ENCODE data around the gene ATP8A2.
"Not testable (repeated sequence)": the region's sequence is repeated elsewhere in the genome, so short reads cannot be mapped to it uniquely, and the experiment has no call there.

Gene ATP8A2

GRCh38 chr13:25772534-25772933, 400.8 kb downstream of the ATP8A2 start:
- DNase-seq: not testable (repeated sequence)

DNA sequence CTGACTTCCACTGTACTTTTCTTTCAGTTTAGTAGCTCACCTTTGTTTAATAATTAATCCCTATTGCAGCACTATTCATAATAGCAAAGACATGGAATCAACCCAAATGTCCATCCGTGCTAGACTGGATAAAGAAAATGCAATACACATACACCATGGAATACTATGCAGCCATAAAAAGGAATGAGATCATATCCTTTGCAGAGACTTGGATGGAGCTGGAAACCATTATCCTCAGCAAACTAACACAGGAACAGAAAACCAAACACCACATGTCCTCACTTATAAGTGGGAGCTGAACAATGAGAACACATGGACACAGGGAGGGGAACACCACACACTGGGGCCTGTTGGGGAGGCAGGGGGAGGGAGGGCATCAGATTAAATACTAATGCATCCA, 402.3 kb downstream of the ATP8A2 start:
- not testable (repeated sequence) for DNase-seq

DNA sequence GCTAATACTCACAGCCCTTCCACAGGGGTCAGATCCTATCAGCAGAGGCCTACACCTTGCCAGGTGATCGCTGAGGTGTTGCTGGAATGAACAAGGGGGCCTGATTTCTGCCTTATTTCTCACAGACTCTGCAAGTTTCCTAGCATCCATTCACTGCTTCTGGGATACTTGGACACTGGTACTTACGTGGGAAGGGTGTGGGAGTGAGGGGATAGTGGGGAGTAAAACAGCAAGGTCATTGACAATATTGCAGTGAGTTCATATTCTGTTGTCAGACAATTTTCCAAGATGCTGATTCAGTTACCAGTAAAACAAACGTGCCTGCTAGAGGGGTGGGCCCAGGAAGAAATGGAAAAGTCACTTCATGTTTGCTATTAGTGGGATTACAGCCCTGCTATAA, 403.5 kb downstream of the ATP8A2 start:
- DNase-seq: no peak

GRCh38 chr13:25775986-25776385, 404.2 kb downstream of the ATP8A2 start:
- no peak for DNase-seq

GRCh38 chr13:25776722-25777121, 404.9 kb downstream of the ATP8A2 start:
- DNase-seq: no peak

DNA sequence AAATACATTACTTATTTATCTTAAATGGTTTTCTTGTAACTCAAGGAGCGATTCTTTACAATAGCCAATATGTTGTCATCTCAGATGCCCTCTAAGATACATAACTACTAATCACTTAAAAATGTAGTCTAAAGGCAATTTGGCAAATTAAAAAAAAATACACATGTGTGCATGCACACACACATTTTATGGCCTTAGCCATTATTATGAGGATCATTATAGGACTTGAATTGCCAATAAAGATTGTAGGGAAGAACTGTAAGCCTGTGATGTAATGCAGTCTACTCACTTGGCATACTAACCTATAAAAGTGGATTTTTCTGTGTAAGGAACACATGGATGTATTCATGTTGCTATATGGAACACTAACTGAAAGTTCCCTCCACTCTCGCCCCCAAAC, 405.7 kb downstream of the ATP8A2 start:
- DNase-seq: no peak

- no peak for DNase-seq
Measured at GRCh38 chr13:25778365-25778764, 406.6 kb downstream of the ATP8A2 start.

DNA sequence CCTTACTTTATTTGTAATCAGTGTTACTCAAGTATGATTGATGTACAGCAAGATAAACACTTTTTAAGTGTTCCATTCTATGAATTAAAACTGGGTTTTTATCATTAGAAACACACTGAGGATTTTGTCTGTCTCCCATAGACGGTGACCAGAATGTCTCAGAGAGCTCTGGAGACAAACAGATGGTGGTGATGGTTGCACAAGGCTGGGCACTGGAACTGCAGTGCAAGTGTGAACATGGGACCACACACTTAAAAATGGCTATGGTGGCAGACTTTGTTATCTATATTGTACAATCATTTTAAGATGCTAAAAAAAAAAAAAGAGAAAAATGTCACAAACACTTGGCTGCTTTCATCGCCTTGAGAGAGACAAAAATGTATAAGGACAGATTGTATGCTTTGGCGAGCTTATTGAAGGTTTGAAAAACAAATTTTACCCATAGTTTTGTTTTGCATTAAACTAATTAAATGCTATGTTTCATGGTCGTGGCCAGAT, 407.1 kb downstream of the ATP8A2 start:
- DNase-seq: no peak

- no peak for DNase-seq
Measured at GRCh38 chr13:25783076-25783475, 411.3 kb downstream of the ATP8A2 start.

DNA sequence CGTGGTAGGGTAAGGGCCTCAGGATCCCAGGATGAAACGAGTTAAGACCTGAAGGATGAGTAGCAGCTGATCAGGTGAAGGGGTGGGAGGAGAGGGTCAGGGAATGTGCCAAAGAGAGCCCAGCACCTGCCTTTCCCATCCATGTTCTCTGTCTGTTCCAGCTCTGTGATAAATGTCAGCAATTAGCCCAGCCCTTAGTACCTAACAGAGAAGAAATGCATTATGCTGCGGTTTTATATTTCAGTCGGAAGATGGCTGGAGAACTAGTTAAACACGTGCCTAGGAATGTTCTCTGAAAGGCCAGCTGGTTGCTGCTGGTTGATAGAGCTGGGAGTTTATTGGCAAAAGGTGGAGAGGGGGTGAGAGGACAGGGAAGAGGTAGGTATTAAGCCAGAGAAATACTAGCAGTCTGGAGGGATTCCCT, 411.8 kb downstream of the ATP8A2 start:
- no peak for DNase-seq

DNA sequence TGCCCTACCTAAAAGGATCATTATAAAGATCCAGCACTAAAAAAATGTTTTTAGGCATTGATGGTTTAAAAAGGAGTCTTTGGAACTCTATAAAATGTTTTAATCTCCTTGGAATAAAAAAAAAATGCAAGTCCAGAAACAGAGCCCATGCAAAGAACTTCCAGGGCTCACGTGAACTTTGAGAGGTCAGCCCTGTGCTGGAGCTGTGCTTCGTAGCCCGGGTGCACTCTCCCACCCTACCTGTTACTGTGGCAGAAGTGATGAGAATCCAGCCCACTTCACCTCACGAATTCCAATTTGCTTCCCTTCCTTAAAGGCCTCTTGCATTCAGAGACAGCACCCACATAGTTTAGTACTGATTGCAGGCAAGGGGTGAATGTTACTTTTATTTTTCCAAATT, 412.3 kb downstream of the ATP8A2 start:
- no peak for DNase-seq

- not testable (repeated sequence) for DNase-seq
Measured at GRCh38 chr13:25790137-25790536, 418.4 kb downstream of the ATP8A2 start.

- DNase-seq: no peak
Measured at GRCh38 chr13:25795277-25795676, 423.5 kb downstream of the ATP8A2 start.

DNA sequence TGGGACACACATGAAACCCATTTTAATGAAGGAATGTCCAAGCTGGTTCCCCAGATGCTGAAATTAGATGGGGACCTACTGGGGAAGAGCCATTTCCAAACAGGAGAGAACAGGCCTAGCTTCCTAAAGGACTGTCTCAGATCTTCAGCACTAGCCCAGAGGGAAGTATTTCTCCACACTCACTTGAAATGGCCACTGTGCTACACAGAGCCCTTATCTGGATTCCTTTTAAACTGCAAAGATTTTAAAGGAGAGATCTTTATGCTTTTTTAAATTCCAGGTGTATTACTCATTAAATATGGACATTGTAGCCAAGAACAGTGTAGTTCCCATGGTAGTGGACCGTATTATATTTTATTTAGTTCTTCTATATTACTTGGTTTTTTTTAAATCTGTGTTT, 424.7 kb downstream of the ATP8A2 start:
- no peak for DNase-seq

DNA sequence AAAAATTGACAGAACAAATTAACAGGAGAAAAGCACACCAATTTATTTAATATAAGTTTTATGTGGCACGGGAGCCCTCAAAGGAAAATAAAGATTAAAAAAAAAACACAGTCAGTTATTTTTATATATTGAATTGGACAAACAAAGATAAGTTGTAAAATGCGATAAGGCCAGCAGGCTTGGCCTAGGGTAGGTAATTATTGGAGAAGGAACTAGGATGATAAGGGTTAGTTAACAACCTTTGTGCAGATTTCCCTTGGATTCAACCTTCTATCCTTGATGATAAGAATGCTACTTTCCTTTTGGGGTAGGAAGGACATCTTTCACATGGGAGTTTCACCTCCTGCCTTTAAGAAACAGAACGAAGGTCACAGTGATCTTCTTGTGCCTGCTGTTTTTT, 427.2 kb downstream of the ATP8A2 start:
- no peak for DNase-seq

DNA sequence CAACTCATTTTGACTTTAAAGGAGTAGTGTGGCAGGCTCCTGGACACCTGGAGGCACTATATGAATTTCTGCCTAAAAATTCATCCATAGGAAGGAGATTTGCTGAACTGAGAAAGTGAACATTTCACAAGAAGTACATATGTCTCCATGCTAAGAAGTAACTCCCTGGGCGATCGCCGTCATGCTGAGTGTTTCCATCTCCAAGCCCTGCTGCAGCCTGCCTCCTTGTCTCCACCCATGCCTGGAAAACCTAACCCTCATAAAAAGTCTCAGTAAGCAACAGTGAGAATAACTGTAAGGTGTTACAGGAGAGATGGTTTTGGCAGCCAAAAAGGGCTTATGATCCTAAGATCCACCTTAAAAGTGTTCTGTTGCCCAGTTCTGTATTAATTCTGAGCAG, 428.7 kb downstream of the ATP8A2 start:
- DNase-seq: no peak

DNA sequence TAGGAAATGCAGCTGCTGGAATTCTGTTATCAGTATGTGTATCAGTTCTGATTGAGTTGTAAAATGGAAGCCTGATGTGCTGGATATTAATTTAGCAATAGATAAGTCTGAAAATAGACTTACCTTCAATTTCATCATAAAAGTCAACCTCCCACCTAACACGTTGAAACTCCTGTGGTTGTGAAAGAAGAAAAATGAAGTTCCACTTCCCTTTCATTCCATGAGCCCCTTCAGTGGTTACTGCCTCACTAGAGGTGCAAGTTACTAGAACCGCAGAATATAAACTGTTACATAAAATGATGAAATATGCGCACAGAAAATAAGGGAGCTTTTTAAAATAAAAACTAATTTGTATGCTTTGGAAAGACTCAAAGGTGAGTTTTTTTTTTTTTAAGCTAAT, 430.8 kb downstream of the ATP8A2 start:
- no peak for DNase-seq

DNA sequence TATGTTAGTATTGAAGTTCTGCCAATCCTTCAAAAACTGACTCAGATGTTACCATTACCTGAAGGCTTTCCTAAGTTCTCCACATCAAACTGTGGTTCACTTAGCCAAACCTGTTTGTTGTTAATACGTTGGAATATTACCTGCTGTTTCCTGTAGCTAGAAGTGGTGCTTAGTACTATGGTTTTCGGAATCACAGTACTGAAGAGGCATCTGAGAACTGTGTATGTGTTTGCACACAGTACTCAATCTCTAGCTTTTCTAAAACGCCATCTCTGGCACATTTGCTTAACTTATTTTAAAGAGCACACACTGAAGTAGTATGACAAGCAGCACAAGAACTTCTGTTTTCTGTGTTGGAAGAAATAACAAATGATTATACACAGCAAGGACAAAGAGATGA, 431.9 kb downstream of the ATP8A2 start:
- no peak for DNase-seq

DNA sequence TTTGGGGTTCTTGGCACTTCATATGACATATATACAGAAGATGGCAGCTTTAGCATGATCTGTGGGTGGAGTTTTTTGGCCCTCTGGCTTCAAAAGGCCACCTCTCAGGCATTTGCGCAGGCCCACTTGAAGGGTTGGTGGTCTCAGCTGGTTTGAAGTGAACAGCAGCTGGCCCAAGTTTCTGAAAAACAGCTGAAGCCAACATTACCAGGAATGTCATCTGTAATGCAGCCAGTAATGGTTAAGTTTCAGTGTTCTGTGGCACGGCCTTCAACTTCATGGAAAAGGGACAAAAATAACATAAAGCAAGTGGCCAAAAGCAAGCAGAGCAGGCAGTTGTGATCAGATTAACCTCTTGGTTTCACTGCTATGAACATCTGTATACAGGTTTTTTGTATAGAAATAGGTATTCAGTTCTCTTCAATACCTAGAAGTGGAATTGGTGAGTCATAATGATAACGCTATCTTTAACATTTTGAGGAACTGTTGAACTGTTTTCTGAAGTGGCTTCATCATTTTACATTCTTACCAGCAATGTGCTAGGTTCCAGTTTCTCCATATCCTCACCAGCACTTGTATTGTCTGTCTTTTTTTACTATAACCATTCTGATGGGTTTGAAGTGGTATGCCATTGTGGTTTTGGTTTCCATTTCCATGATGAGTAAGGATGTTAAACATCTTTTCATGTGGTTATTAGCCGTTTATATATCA, 434.6 kb downstream of the ATP8A2 start:
- DNase-seq: no peak

DNA sequence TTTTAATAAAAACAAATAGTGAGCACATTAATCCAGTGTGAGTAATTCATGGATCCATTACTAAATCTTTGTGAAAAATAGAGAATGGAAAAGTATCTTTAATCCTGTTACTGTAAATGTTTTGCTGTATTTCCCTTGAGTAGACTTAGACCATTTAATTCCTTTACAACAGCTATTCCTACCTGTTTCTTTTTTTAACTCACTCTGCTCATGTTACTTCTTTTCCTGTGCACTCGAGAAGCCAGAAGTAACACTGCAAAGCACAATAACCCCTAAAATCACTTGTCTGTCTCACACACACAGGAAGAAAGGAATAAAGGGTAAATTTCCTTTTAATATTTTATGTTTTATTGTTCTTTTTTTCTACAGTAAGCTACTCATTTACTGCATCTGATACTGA, 435.8 kb downstream of the ATP8A2 start:
- DNase-seq: no peak

DNA sequence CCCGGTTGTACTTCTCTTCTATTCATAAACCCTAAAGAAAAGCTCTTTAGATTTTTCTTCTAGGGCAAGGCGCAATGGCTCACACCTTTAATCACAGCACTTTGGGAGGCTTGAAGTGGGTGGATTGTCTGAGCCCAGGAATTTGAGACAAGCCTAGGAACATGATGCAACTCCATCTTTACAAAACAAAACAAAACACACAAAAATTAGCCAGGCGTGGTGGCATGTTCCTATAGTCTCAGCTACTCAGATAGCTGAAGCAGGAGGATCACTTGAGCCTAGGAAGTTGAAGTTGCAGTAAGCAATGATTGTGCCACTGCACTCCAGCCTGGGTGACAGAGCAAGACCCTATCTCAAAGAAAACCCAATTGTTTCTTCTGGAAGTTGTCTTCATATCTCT, 439.7 kb downstream of the ATP8A2 start:
- DNase-seq: no peak

DNA sequence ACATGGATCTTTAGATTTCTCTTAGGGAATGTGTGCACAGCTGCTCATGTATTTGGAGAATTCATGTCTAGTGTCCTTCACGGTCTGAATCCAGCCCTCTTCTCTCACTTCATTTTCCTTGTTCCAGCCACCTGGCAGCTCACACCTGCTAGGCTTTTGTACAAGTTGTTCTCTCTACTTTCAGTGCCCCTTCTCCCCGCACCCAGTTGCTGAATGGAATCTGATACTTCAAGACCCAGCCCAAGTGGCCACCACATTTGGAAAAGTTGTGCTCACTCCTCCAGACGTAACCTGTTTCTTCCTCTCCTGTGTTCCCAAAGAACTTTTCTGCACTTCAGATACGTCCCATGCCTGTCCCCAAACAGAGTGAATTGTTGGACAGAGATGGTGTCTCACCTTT, 444.5 kb downstream of the ATP8A2 start:
- no peak for DNase-seq

- no peak for DNase-seq
Measured at GRCh38 chr13:25819856-25820530, 448.2 kb downstream of the ATP8A2 start.

DNA sequence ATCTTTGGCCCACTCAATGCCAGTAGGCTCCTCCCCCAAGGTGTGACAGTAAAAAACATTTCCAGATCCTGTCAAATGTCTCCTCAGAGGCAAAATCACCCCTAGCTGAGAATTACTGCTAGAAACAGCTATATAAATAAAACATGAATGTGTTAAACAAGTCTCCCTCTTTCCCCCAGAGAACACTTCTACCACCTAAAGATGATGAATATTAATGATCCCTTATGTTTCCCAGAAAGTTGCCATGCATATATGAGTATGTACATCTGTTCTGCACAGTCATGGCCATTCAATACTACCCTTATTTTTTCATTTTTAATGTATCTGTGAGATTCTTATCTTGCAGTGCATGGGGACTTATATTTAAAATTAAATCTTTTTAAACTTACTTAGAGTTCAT, 450.0 kb downstream of the ATP8A2 start:
- no peak for DNase-seq

GRCh38 chr13:25827221-25827620, 455.4 kb downstream of the ATP8A2 start:
- not testable (repeated sequence) for DNase-seq

Data from activated gamma-delta T cell treated with Interleukin-2 at 50 U/mL for 16 hours (primary cell).